B cell (primary cell): ENCODE data around the gene ADAM12. TPM values are rescaled to one million over a fixed set of nuclear protein-coding genes. Genes with fewer than 3 reads are reported as not detected.
"Not testable (repeated sequence)": the region's sequence is repeated elsewhere in the genome, so short reads cannot be mapped to it uniquely, and the experiment has no call there.

ENCODE experiments used
- ATAC-seq: fragments of 200-7000 bp; cut with Tn5 transposase; one replicate; pipeline ENCODE4 v1.10.0; 2021; ENCODE audit warnings: low read depth, mild to moderate bottlenecking, moderate number of reproducible peaks, moderate library complexity
- CTCF ChIA-PET: fragments of 350-600 bp; sonication (Branson Sonifier 250); formaldehyde crosslinking; loops from one replicate; lab custom pipeline; 2021; ENCODE audit warnings: antibody characterized with exemption, inconsistent platforms; lab: Charles Lee
- POLR2A ChIA-PET: fragments of 350-600 bp; sonication (Branson Sonifier 250); formaldehyde crosslinking; loops from one replicate; lab custom pipeline; 2021; ENCODE audit warnings: antibody characterized with exemption; lab: Charles Lee
- DNase-seq: peaks from one replicate; pipeline ENCODE4 v3.0.0; 2013
- H2AFZ ChIP-seq: 2 replicates; pipeline ENCODE4 v1.6.1; 2012; ENCODE audit warnings: mild to moderate bottlenecking, low read depth, low read length; ENCODE audit not compliant: insufficient read depth, poor library complexity, severe bottlenecking
- H3K27ac ChIP-seq, 2 donors: 1 replicate in 1 of 2; 2 replicates in 1 of 2; pipeline ENCODE4 v1.5.1; 2012 to 2013; ENCODE audit warnings: low read length in 2 of 2, mild to moderate bottlenecking in 2 of 2, moderate library complexity in 1 of 2
- H3K27me3 ChIP-seq, 4 experiments: fragments of 200-600 bp in 1 of 4; sonication (generic) in 1 of 4; replicated peaks in 1 of 4; 1 replicate in 2 of 4; 2 replicates in 2 of 4; pipeline versions ENCODE4 v1.6.1 to v1.7.0; 2013 to 2016; ENCODE audit warnings: low read length in 3 of 4, mild to moderate bottlenecking in 2 of 4, mixed read lengths in 1 of 4, moderate library complexity in 1 of 4; ENCODE audit not compliant: insufficient read depth in 4 of 4, control insufficient read depth in 3 of 4; ENCODE audit errors: control extremely low read depth in 1 of 4
- H3K36me3 ChIP-seq, 2 experiments: replicated peaks in 1 of 2; 1 replicate in 1 of 2; 2 replicates in 1 of 2; pipeline versions ENCODE4 v1.6.1 to v1.7.1; 2013; ENCODE audit warnings: low read length in 1 of 2; ENCODE audit not compliant: insufficient read depth in 2 of 2, control insufficient read depth in 1 of 2; ENCODE audit errors: control extremely low read depth in 1 of 2, extremely low read depth in 1 of 2
- H3K4me1 ChIP-seq, 2 donors: fragments of 200-600 bp in 1 of 2; sonication (generic) in 1 of 2; 1 replicate in 1 of 2; 2 replicates in 1 of 2; pipeline versions ENCODE4 v1.5.1 to v1.6.1; 2013 to 2017; ENCODE audit warnings: low read length in 2 of 2; ENCODE audit not compliant: control insufficient read depth in 2 of 2, insufficient read depth in 2 of 2
- H3K4me2 ChIP-seq: replicated peaks from 2 replicates; pipeline ENCODE3; 2012; ENCODE audit warnings: mild to moderate bottlenecking, low read depth, low read length; ENCODE audit not compliant: poor library complexity, severe bottlenecking
- H3K4me3 ChIP-seq, 5 experiments: fragments of 200-600 bp in 1 of 5; sonication (generic) in 1 of 5; 1 replicate in 3 of 5; 2 replicates in 2 of 5; pipeline versions ENCODE4 v1.5.1 to v1.7.0; 2011 to 2016; ENCODE audit warnings: low read length in 4 of 5, mild to moderate bottlenecking in 4 of 5, low read depth in 2 of 5, control low read depth in 1 of 5, moderate library complexity in 1 of 5; ENCODE audit not compliant: insufficient read depth in 1 of 5; ENCODE audit errors: control extremely low read depth in 1 of 5, extremely low read depth in 1 of 5
- H3K79me2 ChIP-seq: fragments of 200-600 bp; sonication (generic); one replicate; pipeline ENCODE4 v1.6.0; 2016; ENCODE audit warnings: low read length; ENCODE audit not compliant: control insufficient read depth, insufficient read depth
- H3K9ac ChIP-seq: fragments of 200-600 bp; sonication (generic); 2 replicates; pipeline ENCODE4 v1.6.1; 2017; ENCODE audit warnings: mild to moderate bottlenecking, low read length, moderate library complexity
- H3K9me3 ChIP-seq, 3 donors: one replicate each; pipeline versions ENCODE4 v1.6.1 to v1.7.1; 2013; ENCODE audit warnings: low read length in 2 of 3; ENCODE audit not compliant: control insufficient read depth in 2 of 3, insufficient read depth in 1 of 3; ENCODE audit errors: control extremely low read depth in 1 of 3
- H4K20me1 ChIP-seq: 2 replicates; pipeline ENCODE4 v1.6.0; 2012; ENCODE audit warnings: mild to moderate bottlenecking, low read length; ENCODE audit not compliant: insufficient read depth, control insufficient read depth, poor library complexity, severe bottlenecking
- H3K27ac Mint-ChIP-seq: one replicate; pipeline ENCODE4 v1.8.0; 2021; ENCODE audit warnings: mixed read lengths
- H3K27me3 Mint-ChIP-seq: one replicate; pipeline ENCODE4 v1.8.0; 2021; ENCODE audit warnings: mixed read lengths
- H3K4me1 Mint-ChIP-seq: one replicate; pipeline ENCODE4 v1.8.0; 2021; ENCODE audit warnings: mixed read lengths
- H3K4me3 Mint-ChIP-seq: one replicate; pipeline ENCODE4 v1.8.0; 2021; ENCODE audit warnings: mixed read lengths
- H3K9me3 Mint-ChIP-seq: one replicate; pipeline ENCODE4 v1.8.0; 2022; ENCODE audit warnings: mixed read lengths; ENCODE audit not compliant: insufficient read depth
- EZH2 ChIP-seq: IDR thresholded peaks from 2 replicates; pipeline ENCODE4 v1.6.1; 2012; ENCODE audit warnings: borderline replicate concordance, low read depth, mild to moderate bottlenecking, moderate library complexity, low read length; ENCODE audit not compliant: insufficient read depth, poor library complexity, severe bottlenecking
- WGBS: methylation state at CpG from one replicate; pipeline ENCODE4 v1.1.5; 2013; ENCODE audit warnings: missing lambda C conversion rate; ENCODE audit not compliant: insufficient coverage; 5-methylcytosine and 5-hydroxymethylcytosine counted together
- intact Hi-C: fragments of 100-400 bp; cut with micrococcal nuclease; formaldehyde crosslinking; loops from one replicate; pipeline ENCODE4 v1.10.0; 2022
- polyA plus RNA-seq: library from polyadenylated mRNA; depleted of rRNA; stranded (reverse); fragments of >200 nt; gene quantifications from 2 replicates; pipeline ENCODE4 v1.2.3, GENCODE V29; 2012
- total RNA-seq, 2 donors: library from RNA; stranded (reverse); fragments of 120-200 nt in 1 of 2; gene quantifications; 1 replicate in 1 of 2; 2 replicates in 1 of 2; pipeline versions ENCODE4 v1.2.3 to v1.2.4, GENCODE V29; 2013 to 2022
- TF ChIP-seq, protein P1 (sequence below): fragments of 200-600 bp; IDR thresholded peaks from one replicate; pipeline ENCODE4 v1.8.0; 2022; ENCODE audit warnings: antibody characterized with exemption, mild to moderate bottlenecking

The ADAM12 gene
- total and polyA plus RNA-seq, 2 donors (not counting 1 experiment from before 2014, with no cell fraction given), result 0.01 to 0.22 TPM

DNA sequence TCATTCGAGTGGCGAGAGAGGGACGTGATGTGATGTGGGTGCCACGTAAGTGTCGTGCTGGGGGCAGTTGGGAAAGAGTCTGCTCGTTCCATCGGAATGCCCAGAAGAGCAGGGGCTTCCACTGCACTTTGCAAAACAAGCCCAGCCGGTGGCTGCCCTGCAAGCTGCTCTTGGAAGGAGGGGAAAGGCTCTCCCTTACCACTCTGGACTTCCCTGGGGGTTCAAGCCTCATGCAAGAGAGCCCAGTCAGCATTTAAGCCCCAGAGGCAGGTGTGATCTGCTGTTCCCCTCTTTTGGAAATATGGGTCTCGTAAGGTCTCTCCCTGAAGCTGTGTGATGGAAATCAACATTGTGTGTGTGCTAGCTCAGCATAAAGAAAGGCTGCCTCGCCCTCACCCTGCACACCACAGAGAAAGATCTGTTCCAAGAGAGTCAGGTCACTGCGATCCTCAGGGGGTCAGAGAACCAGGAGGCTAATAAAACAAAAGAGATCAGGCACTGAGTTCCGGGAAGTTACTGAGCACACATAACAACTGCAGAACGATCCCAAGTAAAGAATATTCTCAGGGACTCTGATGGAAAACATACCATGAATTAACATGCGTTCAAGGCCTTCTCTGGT, 212.5 kb downstream of the ADAM12 start:
- no peak overlapping the region for H3K27ac Mint-ChIP-seq
- Histone ChIP-seq H4K20me1 (no peaks in the 10 kb centered on the region), H3K79me2 (no peaks in the 10 kb centered on the region), H2AFZ (no peak overlapping the region), H3K9me3 (peaks cover 0 to 4% (median 0%) of the 10 kb centered on the region in 3 donors), H3K36me3 (no peaks in the 10 kb centered on the region), H3K27me3 (no peaks in the 10 kb centered on the region), H3K4me2 (no peak overlapping the region), H3K27ac (no peak overlapping the region), H3K4me3 (no peak overlapping the region), H3K4me1 (peaks cover 15 to 18% of the 10 kb centered on the region in 2 donors), H3K9ac (no peak overlapping the region)
- ATAC-seq, result no peak
- TF ChIP-seq EZH2, result no peak
- TF ChIP-seq, protein P1, sequence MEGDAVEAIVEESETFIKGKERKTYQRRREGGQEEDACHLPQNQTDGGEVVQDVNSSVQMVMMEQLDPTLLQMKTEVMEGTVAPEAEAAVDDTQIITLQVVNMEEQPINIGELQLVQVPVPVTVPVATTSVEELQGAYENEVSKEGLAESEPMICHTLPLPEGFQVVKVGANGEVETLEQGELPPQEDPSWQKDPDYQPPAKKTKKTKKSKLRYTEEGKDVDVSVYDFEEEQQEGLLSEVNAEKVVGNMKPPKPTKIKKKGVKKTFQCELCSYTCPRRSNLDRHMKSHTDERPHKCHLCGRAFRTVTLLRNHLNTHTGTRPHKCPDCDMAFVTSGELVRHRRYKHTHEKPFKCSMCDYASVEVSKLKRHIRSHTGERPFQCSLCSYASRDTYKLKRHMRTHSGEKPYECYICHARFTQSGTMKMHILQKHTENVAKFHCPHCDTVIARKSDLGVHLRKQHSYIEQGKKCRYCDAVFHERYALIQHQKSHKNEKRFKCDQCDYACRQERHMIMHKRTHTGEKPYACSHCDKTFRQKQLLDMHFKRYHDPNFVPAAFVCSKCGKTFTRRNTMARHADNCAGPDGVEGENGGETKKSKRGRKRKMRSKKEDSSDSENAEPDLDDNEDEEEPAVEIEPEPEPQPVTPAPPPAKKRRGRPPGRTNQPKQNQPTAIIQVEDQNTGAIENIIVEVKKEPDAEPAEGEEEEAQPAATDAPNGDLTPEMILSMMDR, result no peak
- CTCF ChIA-PET, result no interaction called here
- no peak overlapping the region for H3K4me3 Mint-ChIP-seq
- H3K27me3 Mint-ChIP-seq, result peaks cover 5% of the 10 kb centered on the region
- DNase-seq, result no peak
- peaks cover 16% of the 10 kb centered on the region for H3K4me1 Mint-ChIP-seq
- POLR2A ChIA-PET, result no interaction called here
- H3K9me3 Mint-ChIP-seq, result no peaks in the 10 kb centered on the region
- intact Hi-C loops, result no loop called here
- 88% methylated on average over 11 of the region's 14 CpGs for WGBS

DNA sequence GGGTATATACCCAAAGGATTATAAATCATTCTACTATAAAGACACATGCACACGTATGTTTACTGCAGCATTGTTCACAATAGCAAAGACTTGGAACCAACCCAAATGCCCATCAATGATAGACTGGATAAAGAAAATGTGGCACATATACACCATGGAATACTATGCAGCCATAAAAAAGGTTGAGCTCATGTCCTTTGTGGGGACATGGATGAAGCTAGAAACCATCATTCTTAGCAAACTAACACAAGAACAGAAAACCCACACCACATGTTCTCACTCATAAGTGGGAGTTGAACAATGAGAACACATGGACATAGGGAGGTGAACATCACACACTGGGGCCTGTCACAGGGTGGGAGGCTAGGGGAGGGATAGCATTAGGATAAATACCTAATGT, 215.5 kb downstream of the ADAM12 start:
- no CpG with 5 or more reads among the region's 1 CpG for WGBS
- POLR2A ChIA-PET, H4K20me1 ChIP-seq, CTCF ChIA-PET, H3K4me2 ChIP-seq, H3K27me3 Mint-ChIP-seq, H3K9me3 ChIP-seq, H3K9me3 Mint-ChIP-seq, H3K4me3 Mint-ChIP-seq, ATAC-seq, DNase-seq, H3K36me3 ChIP-seq, H3K27ac Mint-ChIP-seq, H3K4me3 ChIP-seq, H3K79me2 ChIP-seq, H3K4me1 ChIP-seq, H3K9ac ChIP-seq, H3K27me3 ChIP-seq, intact Hi-C loops, H2AFZ ChIP-seq, H3K27ac ChIP-seq, H3K4me1 Mint-ChIP-seq: not testable (repeated sequence)
